Activated T-helper 1 cell treated with anti-CD3 and anti-CD28 coated beads, Interleukin-2, amount 50 U/mL, for 16 hours (primary cell): ENCODE measurements around the gene SCN1A.
"Not testable (repeated sequence)": the region's sequence is repeated elsewhere in the genome, so short reads cannot be mapped to it uniquely, and the experiment has no call there.

ENCODE experiments used
- DNase-seq, 2 donors: peaks; one replicate each; pipeline ENCODE4 v3.0.0-alpha.2; 2020; ENCODE audit warnings: low read depth in 1 of 2, low spot score in 1 of 2

Gene SCN1A

DNA sequence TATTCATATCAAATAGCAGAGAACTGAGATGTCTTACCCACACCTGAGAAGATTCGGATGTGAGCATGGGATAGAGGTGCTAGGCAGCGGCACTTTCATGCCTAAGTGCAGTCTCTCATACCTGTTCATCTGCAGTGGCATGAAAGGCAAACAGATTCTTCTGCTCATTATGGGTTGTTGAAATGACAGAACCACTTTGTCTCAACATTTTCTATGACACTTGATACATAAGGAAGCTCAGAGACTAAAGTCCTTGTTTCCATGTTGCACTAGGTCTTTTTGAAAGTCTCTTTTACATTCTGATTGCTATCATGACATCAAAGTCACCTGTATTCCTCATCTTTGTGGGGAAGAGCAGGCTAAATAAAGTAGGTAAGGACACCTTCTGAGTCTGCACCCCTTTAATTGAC lies 8.0 kb upstream of the SCN1A start:
- no peak for DNase-seq

GRCh38 chr2:166135152-166135848 lies 7.5 kb upstream of the SCN1A start:
- no peak for DNase-seq

GRCh38 chr2:166134252-166135151 lies 6.7 kb upstream of the SCN1A start:
- no peak for DNase-seq

DNA sequence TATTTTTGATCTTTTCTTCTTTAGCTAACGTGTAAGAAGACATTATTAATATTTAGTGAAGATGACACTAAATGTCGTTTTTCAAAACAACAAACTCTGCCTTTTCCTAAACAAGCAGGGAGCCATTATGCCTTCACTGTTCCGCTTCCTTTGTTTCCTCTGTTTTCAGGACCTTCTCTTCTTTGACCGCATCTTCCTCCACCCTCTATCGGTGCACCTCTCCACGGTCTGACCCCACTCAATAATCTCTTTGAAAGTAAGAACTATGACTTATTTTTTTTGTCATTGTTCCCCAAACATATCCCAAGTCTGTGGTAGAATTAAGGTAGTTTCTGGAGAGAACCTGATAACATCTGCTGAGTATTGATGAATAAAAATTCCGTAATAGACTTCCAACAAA lies 5.8 kb upstream of the SCN1A start:
- DNase-seq, result no peak

DNA sequence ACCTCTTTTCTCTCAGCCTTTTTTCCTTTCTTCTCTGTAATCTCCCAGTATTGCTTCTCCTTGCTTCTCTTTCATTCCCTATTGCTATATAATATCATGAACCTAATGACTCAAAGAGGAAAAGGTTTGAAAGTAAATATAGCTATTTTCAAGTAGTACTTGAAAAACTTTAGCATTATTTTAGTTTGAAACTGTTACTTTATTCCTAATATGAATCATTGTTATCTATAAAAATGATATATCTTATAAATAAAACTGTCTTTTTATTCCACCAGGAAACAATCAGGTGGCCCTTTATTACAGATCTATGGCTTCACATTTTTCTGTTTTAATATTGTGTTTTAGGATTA lies 311 bp upstream of the SCN1A start:
- no peak for DNase-seq

DNA sequence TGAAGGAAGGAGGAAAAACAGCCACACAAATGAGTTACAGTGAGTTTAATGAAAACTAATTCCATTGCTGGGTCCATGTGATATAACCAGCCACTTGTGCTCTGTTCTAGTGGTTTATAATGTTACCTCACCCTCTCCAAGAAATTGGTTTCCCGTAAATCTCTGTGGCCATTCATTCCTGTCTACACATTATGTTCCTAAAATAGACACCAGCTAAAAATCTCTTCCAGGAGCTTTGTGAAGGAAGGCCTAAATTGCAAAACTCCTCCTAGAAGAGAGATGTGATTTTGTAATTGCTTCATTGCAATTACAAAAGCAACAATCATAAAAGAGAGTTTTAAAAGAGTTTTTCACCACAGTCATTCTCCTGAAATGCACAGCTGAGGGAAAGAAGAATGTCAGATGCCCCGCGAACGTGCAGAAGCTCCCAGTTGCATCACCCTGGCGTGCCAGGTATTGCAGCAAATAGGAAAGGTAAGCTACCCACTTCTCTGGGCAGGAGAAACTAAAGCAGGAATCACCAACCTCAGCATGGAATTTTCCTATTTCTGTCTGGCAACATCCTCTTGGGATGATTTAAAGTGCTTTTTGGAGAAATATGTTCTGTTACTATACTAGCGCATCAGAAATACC lies 1.7 kb downstream of the SCN1A start:
- no peak for DNase-seq

DNA sequence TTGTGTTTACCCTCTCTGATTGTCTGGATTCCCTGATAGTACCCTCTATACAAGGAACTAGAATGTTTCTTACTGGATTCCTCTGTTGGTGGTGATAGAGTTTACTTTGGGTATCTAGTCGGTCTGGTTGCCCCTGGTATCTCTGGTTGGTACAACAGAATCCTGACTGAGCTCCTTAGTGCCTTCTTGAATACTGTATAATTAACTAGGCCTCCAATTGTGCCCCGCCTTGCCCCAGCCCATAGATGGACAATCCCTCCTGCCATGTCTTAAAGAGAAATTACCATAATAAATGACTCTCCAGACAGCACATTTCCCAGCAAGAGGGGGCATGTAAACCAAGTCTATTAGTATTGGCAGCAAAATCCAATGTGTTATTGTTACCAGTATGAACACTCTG lies 2.3 kb downstream of the SCN1A start:
- DNase-seq, result no peak

DNA sequence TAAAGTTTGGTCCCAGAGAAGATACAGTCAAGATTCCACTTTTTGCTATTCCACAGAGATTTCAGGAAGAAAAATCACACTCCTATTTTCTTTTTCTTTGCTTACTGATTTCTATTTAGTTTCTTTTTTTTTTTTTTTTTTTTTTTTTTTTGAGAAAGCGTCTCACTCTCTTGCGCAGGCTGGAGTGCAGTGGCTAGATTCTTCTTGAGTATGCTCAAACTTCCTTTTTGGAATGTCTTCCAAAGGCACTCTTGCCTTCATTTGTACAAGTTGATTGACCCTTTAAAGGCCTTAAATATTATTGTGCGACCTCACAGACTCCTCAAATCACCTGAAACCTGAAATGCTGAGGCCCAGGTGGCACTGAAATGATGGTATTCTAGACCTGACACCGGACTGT lies 9.6 kb downstream of the SCN1A start:
- no peak for DNase-seq

DNA sequence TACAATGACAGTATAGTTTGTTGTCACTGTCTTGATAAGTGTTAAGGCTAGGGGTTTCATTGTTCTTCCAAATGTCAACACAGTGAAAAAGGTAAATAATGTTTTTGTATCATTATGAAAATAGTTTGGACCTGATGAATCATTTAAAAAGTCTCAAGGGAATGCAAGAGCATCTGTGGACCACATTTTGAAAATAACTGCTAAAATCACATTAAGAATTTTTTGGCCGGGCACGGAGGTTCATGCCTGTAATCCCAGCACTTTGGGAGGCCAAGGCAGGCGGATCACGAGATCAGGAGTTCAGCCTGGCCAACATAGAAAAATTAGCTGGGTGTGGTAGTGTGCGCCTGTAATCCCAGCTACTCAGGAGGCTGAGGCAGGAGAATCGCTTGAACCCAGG lies 10.3 kb downstream of the SCN1A start:
- DNase-seq, result no peak

- DNase-seq, result no peak
Measured at GRCh38 chr2:166115589-166115988, 12.2 kb downstream of the SCN1A start.

GRCh38 chr2:166112193-166112605 lies 15.6 kb downstream of the SCN1A start:
- no peak for DNase-seq

DNA sequence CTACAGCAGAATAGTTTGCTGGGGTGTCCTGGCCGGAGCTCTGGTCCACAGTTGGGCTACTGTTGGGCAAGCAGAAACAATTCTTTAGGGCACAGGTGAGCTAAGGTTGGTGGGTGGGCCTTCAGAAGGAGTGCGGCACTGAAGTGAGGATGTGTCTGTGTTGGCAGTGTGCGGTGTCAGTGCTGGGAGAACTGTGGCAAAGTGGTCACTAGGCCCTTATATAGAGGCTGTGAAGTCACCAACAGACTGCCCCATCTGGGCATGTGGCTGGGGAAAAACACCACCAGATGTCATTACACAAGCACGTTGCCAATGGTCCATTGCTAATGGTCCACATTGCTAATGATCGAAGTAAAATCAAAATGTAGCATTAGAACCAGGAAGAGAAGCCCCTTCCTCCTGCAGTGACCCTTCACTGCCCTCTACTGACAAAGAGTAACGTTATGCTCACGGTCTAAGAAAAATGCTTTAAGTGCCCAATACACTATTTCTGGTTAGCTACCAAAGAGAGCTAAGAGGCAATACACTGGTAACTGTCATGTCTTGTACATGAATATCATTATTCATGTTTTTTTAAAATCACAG lies 21.3 kb downstream of the SCN1A start:
- no peak for DNase-seq

DNA sequence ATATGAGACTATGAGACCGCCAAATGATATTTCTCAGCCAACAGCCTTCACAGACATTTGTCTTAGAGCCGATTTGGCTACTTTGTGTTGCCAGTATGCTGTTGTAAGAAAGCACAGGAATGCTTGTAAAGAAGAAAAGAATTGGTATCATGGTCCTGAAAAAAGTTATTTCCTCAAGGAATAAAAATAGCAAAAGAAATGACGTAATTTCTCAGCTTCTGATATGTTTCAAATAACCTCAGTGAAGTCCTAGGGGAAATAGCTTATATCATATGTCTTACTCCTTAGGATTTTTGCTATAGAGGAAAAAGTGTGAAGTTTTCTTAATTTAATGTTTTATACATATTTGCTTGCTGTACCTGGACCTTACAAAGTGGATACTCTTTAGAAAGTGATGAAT lies 23.0 kb downstream of the SCN1A start:
- no peak for DNase-seq

DNA sequence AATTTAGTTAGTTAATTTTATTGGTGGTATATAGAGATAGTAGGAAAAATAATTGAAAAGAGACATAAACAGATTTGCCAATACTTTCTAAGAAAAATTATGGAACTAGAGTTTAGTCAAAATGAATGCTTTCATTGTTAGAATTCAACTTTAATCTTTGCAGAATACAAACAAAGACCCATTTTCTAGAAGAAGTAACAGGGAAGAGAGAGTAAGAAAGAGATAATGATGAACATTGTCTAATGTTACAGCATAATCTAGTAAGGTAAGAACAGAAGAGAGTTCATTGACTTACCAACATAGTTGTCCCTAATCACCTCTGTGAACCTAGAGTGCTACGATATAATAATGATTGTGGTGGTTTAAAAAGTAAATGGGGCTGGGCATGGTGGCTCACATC lies 23.7 kb downstream of the SCN1A start:
- DNase-seq, result no peak

GRCh38 chr2:166103277-166103676 lies 24.5 kb downstream of the SCN1A start:
- DNase-seq, result not testable (repeated sequence)

DNA sequence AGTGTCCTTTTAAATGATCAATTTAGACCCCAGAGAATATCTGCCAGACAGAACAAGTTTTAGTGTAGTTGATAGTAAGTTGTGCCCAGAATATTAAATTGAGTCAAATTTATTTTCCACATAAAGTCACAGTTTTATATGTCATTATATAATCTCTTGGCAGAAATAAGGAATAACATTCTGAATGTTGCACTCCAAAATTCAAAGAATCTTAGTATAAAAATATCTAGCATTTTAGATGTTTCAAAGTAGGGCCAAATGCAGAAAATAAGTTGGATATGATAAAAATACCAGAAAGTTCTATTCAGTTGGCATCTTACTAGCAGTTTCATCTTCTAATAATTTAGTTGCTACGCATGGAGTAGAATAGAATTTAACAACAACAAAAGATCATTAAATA lies 33.5 kb downstream of the SCN1A start:
- DNase-seq, result no peak

GRCh38 chr2:166092889-166093288 lies 34.9 kb downstream of the SCN1A start:
- DNase-seq, result no peak

DNA sequence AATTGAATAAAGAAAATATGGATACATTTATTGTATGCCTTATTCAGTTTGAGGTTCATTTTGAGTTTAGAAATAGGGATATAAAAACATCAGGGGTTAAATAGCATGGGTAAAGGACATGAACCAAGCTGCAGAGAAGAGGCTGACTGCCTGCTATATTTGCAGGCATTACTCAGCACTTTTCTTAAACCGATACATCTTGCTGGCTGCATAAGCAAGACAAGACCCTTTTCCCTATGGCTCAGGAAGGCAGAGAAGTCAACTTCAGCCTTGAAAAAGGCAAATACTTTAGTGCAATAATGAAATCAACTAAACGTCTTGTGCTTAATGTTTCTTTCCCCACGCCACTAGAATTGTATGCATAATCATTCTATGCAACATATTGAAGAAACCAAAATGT lies 36.4 kb downstream of the SCN1A start:
- no peak for DNase-seq

DNA sequence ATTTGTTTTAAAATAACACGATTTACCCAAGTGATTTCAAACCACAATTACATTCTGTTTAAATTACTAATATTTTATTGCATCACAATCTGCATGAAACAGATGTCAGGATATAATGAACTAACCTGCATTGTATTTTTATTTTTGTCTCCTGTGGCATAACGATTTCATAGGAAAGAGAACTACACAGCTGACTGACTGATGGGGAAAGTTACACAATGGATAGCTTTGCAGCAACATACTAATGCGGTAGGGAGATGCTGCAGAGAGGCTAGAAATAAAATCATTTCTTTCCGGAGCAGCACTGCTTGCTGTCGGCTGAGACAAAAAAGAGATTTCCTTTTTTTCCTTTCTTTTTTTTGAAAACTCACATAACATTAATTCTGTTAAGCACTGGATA lies 36.9 kb downstream of the SCN1A start:
- no peak for DNase-seq

GRCh38 chr2:166090346-166090745 lies 37.5 kb downstream of the SCN1A start:
- DNase-seq, result no peak

- no peak for DNase-seq
Measured at GRCh38 chr2:166088634-166089033, 39.2 kb downstream of the SCN1A start.

DNA sequence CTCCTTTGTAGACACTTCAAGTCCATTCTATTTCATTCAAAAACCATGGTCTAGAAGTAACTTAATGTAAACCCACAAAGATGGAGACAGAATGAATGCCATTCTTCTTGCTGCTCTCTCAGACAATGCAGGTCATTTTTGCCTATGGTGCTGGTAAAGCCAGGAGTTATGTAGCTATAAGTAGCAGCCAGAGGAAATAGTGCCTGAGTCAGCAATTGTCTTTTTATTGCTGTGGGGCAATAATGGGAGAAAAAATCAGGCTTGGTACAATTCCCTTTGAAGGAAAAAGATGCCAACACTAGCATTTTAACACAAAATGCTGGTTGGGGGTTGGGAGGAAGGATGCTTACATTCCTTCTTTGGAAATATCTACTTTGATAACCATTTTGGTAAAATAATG lies 43.5 kb downstream of the SCN1A start:
- DNase-seq, result no peak
